ENCODE data around the gene DFFA.

DNA sequence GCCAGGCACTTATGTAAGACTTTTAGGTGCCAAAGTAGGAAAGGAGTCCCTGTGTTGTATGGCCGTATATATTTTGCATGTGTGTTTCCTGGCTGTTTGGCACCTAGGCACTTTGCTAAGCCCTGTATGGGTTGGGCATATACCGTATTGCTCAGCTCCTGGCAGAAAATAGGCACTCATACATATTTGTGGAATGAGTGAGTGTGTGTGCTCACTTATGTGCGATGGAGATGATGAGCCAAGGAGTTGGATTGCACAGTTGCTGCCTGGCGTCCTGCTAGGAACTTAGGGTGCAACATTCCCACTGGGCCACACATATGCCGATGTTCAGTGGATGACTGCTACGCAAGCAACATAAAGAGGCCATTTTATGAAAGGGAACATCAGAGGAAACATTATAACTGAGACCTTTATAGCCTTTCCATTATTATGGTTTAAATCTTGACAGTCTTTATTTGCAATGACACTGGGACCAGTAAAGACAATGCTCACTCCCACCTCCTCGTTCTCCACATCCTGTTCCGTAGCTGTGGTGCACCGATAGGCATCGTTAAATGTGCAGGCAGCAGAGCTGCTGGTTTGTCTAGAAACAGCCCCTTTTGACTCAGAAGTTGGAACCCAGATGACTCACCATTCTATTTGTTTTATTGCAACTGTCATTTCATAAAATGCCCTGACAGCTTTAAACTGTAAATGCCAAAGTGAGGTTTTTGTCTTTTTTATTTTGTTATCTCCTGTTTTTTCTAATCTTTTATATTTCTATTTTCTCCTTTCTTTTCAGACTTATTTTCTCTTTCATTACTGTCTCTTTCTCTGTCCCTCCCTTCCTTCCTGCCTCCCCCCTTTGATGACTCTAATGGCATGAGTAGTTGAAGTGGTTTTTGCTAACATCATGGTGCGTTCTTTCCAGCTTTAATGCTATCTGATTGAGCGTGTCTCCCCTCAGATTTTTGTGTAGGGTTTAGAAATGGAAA is 38.5 kb upstream of the DFFA start:
- TF ChIP-seq, protein P1, sequence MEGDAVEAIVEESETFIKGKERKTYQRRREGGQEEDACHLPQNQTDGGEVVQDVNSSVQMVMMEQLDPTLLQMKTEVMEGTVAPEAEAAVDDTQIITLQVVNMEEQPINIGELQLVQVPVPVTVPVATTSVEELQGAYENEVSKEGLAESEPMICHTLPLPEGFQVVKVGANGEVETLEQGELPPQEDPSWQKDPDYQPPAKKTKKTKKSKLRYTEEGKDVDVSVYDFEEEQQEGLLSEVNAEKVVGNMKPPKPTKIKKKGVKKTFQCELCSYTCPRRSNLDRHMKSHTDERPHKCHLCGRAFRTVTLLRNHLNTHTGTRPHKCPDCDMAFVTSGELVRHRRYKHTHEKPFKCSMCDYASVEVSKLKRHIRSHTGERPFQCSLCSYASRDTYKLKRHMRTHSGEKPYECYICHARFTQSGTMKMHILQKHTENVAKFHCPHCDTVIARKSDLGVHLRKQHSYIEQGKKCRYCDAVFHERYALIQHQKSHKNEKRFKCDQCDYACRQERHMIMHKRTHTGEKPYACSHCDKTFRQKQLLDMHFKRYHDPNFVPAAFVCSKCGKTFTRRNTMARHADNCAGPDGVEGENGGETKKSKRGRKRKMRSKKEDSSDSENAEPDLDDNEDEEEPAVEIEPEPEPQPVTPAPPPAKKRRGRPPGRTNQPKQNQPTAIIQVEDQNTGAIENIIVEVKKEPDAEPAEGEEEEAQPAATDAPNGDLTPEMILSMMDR (IDR thresholded peaks at IDR 0.05), result no peak
- TF ChIP-seq POLR2A (IDR thresholded peaks at IDR 0.05), result no peak
